ENCODE data around the gene MRPL17. TPM values are rescaled to one million over a fixed set of nuclear protein-coding genes. Genes with fewer than 3 reads are reported as not detected.

Gene MRPL17
- total RNA-seq, 1 experiment from 2014 or later, result 77.1 TPM

GRCh38 chr11:6634534-6634933 lies 48.6 kb downstream of the MRPL17 start:
- POLR2A ChIA-PET, result interaction anchor here (0.6 kb wide), 1 partner anchor 15 kb away, joined by 3 read pairs; the partner anchor contains the start of gene TPP1

GRCh38 chr11:6633422-6634408 lies 49.4 kb downstream of the MRPL17 start:
- peaks cover 8% of the 10 kb centered on the region; the same call in 1 of the 2 replicates for H3K4me1 Mint-ChIP-seq
- DNase-seq (ENCODE audit: low spot score) (no peak), ATAC-seq (no peak)
- ChIA-PET POLR2A (no interaction called here), CTCF (no interaction called here)
- H3K36me3 Mint-ChIP-seq, result no peaks in the 10 kb centered on the region
- H3K27ac Mint-ChIP-seq, result no peak overlapping the region
- H3K27me3 Mint-ChIP-seq (ENCODE audit: low read depth), result peaks cover 36% of the 10 kb centered on the region
- H3K9me3 Mint-ChIP-seq, result no peaks in the 10 kb centered on the region
- H3K4me3 Mint-ChIP-seq, result no peak overlapping the region
- no peak for TF ChIP-seq NFE2L1 (CRISPR knock-in tag; IDR thresholded peaks at IDR 0.05)
- no peak for TF ChIP-seq E2F4 (CRISPR knock-in tag; IDR thresholded peaks at IDR 0.05; ENCODE audit: borderline replicate concordance, low read depth)
- TF ChIP-seq AR (CRISPR knock-in tag; IDR thresholded peaks at IDR 0.05), result no peak
- TF ChIP-seq, protein P1, sequence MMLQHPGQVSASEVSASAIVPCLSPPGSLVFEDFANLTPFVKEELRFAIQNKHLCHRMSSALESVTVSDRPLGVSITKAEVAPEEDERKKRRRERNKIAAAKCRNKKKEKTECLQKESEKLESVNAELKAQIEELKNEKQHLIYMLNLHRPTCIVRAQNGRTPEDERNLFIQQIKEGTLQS (CRISPR knock-in tag; conservative IDR thresholded peaks at IDR 0.05), result no peak
- TF ChIP-seq, protein P2, sequence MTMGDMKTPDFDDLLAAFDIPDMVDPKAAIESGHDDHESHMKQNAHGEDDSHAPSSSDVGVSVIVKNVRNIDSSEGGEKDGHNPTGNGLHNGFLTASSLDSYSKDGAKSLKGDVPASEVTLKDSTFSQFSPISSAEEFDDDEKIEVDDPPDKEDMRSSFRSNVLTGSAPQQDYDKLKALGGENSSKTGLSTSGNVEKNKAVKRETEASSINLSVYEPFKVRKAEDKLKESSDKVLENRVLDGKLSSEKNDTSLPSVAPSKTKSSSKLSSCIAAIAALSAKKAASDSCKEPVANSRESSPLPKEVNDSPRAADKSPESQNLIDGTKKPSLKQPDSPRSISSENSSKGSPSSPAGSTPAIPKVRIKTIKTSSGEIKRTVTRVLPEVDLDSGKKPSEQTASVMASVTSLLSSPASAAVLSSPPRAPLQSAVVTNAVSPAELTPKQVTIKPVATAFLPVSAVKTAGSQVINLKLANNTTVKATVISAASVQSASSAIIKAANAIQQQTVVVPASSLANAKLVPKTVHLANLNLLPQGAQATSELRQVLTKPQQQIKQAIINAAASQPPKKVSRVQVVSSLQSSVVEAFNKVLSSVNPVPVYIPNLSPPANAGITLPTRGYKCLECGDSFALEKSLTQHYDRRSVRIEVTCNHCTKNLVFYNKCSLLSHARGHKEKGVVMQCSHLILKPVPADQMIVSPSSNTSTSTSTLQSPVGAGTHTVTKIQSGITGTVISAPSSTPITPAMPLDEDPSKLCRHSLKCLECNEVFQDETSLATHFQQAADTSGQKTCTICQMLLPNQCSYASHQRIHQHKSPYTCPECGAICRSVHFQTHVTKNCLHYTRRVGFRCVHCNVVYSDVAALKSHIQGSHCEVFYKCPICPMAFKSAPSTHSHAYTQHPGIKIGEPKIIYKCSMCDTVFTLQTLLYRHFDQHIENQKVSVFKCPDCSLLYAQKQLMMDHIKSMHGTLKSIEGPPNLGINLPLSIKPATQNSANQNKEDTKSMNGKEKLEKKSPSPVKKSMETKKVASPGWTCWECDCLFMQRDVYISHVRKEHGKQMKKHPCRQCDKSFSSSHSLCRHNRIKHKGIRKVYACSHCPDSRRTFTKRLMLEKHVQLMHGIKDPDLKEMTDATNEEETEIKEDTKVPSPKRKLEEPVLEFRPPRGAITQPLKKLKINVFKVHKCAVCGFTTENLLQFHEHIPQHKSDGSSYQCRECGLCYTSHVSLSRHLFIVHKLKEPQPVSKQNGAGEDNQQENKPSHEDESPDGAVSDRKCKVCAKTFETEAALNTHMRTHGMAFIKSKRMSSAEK (CRISPR knock-in tag; IDR thresholded peaks at IDR 0.05; ENCODE audit: borderline replicate concordance), result no peak

More at GRCh38 chr11:6634534-6634933, 48.6 kb downstream of the MRPL17 start:
- CTCF ChIA-PET, result no interaction called here
- H3K4me3 Mint-ChIP-seq, result no peak overlapping the region
- TF ChIP-seq IRF2 (CRISPR knock-in tag; IDR thresholded peaks at IDR 0.05; ENCODE audit: borderline replicate concordance, low read depth) (no peak), ZMAT4 (CRISPR knock-in tag; IDR thresholded peaks at IDR 0.05) (no peak), GTF2I (CRISPR knock-in tag; conservative IDR thresholded peaks at IDR 0.05) (no peak), NFE2L1 (CRISPR knock-in tag; IDR thresholded peaks at IDR 0.05) (no peak), MXD4 (CRISPR knock-in tag; IDR thresholded peaks at IDR 0.05; ENCODE audit: borderline replicate concordance) (no peak), KAT7 (CRISPR knock-in tag; IDR thresholded peaks at IDR 0.05; ENCODE audit: borderline replicate concordance) (no peak), EMX1 (CRISPR knock-in tag; IDR thresholded peaks at IDR 0.05) (no peak)
- TF ChIP-seq, protein P3, sequence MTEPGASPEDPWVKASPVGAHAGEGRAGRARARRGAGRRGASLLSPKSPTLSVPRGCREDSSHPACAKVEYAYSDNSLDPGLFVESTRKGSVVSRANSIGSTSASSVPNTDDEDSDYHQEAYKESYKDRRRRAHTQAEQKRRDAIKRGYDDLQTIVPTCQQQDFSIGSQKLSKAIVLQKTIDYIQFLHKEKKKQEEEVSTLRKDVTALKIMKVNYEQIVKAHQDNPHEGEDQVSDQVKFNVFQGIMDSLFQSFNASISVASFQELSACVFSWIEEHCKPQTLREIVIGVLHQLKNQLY (CRISPR knock-in tag; IDR thresholded peaks at IDR 0.05), result no peak
- TF ChIP-seq, protein P4, sequence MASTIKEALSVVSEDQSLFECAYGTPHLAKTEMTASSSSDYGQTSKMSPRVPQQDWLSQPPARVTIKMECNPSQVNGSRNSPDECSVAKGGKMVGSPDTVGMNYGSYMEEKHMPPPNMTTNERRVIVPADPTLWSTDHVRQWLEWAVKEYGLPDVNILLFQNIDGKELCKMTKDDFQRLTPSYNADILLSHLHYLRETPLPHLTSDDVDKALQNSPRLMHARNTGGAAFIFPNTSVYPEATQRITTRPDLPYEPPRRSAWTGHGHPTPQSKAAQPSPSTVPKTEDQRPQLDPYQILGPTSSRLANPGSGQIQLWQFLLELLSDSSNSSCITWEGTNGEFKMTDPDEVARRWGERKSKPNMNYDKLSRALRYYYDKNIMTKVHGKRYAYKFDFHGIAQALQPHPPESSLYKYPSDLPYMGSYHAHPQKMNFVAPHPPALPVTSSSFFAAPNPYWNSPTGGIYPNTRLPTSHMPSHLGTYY (CRISPR knock-in tag; IDR thresholded peaks at IDR 0.05), result no peak
- TF ChIP-seq, protein P5, sequence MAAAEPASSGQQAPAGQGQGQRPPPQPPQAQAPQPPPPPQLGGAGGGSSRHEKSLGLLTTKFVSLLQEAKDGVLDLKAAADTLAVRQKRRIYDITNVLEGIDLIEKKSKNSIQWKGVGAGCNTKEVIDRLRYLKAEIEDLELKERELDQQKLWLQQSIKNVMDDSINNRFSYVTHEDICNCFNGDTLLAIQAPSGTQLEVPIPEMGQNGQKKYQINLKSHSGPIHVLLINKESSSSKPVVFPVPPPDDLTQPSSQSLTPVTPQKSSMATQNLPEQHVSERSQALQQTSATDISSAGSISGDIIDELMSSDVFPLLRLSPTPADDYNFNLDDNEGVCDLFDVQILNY (CRISPR knock-in tag; IDR thresholded peaks at IDR 0.05), result no peak
- TF ChIP-seq, protein P1 (CRISPR knock-in tag; conservative IDR thresholded peaks at IDR 0.05), result no peak
- TF ChIP-seq, protein P6, sequence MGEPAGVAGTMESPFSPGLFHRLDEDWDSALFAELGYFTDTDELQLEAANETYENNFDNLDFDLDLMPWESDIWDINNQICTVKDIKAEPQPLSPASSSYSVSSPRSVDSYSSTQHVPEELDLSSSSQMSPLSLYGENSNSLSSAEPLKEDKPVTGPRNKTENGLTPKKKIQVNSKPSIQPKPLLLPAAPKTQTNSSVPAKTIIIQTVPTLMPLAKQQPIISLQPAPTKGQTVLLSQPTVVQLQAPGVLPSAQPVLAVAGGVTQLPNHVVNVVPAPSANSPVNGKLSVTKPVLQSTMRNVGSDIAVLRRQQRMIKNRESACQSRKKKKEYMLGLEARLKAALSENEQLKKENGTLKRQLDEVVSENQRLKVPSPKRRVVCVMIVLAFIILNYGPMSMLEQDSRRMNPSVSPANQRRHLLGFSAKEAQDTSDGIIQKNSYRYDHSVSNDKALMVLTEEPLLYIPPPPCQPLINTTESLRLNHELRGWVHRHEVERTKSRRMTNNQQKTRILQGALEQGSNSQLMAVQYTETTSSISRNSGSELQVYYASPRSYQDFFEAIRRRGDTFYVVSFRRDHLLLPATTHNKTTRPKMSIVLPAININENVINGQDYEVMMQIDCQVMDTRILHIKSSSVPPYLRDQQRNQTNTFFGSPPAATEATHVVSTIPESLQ (CRISPR knock-in tag; IDR thresholded peaks at IDR 0.05), result no peak
- ATAC-seq, result no peak
- H3K9me3 Mint-ChIP-seq, result no peaks in the 10 kb centered on the region
- H3K27ac Mint-ChIP-seq, result no peak overlapping the region
- no peak for DNase-seq (ENCODE audit: low spot score)
- H3K27me3 Mint-ChIP-seq (ENCODE audit: low read depth), result peaks cover 28% of the 10 kb centered on the region
- no peaks in the 10 kb centered on the region for H3K36me3 Mint-ChIP-seq
- H3K4me1 Mint-ChIP-seq, result peaks cover 6% of the 10 kb centered on the region; the same call in 1 of the 2 replicates
